Natural killer cell (primary cell): ENCODE measurements around the gene RBKS. TPM values are rescaled to one million over a fixed set of nuclear protein-coding genes. Genes with fewer than 3 reads are reported as not detected.
A peak's percentile ranks its signal among the peaks of the same experiment; 100 is the strongest.

Experiments
- ATAC-seq, 3 donors: fragments of 150-1000 bp in 2 of 3; fragments of 200-7000 bp in 1 of 3; cut with Tn5 transposase; 1 replicate in 1 of 3; 2 replicates in 2 of 3; pipeline ENCODE4 v1.10.0; 2021; ENCODE audit warnings: mild to moderate bottlenecking in 2 of 3, moderate library complexity in 2 of 3
- DNase-seq, 2 donors: peaks; one replicate each; pipeline versions ENCODE4 v3.0.0 to v3.0.0-alpha.2; 2013 to 2021; ENCODE audit warnings: mixed read lengths in 1 of 2
- H3K27ac ChIP-seq: one replicate; pipeline ENCODE4 v1.5.1; 2013; ENCODE audit warnings: mild to moderate bottlenecking, low read length
- H3K27me3 ChIP-seq: one replicate; pipeline ENCODE4 v1.6.1; 2013; ENCODE audit warnings: low read length; ENCODE audit not compliant: control insufficient read depth, insufficient read depth
- H3K36me3 ChIP-seq: one replicate; pipeline ENCODE4 v1.6.1; 2013; ENCODE audit warnings: low read length; ENCODE audit not compliant: control insufficient read depth, insufficient read depth
- H3K4me1 ChIP-seq: one replicate; pipeline ENCODE4 v1.6.1; 2013; ENCODE audit warnings: low read length; ENCODE audit not compliant: control insufficient read depth, insufficient read depth
- H3K4me3 ChIP-seq: one replicate; pipeline ENCODE4 v1.5.1; 2013; ENCODE audit warnings: low read length
- H3K9me3 ChIP-seq: one replicate; pipeline ENCODE4 v1.6.1; 2013; ENCODE audit warnings: low read length; ENCODE audit not compliant: control insufficient read depth, insufficient read depth
- H3K27ac Mint-ChIP-seq, 2 donors: one replicate each; pipeline ENCODE4 v1.8.0; 2022; ENCODE audit warnings: mild to moderate bottlenecking in 2 of 2, mixed read lengths in 2 of 2, moderate library complexity in 1 of 2
- H3K27me3 Mint-ChIP-seq, 2 donors: one replicate each; pipeline ENCODE4 v1.8.0; 2022; ENCODE audit warnings: low read depth in 2 of 2, mixed read lengths in 2 of 2
- H3K36me3 Mint-ChIP-seq: one replicate; pipeline ENCODE4 v1.8.0; 2022; ENCODE audit warnings: mixed read lengths
- H3K4me1 Mint-ChIP-seq, 2 donors: one replicate each; pipeline ENCODE4 v1.8.0; 2022; ENCODE audit warnings: mixed read lengths in 2 of 2
- H3K4me3 Mint-ChIP-seq: one replicate; pipeline ENCODE4 v1.8.0; 2022; ENCODE audit warnings: mild to moderate bottlenecking, moderate library complexity, mixed read lengths
- H3K9me3 Mint-ChIP-seq, 2 donors: one replicate each; pipeline ENCODE4 v1.8.0; 2022; ENCODE audit warnings: mixed read lengths in 2 of 2
- CTCF ChIP-seq: fragments of 200-600 bp; IDR thresholded peaks from one replicate; pipeline ENCODE4 v1.8.0; 2022; ENCODE audit warnings: antibody characterized with exemption
- WGBS: methylation state at CpG from one replicate; pipeline ENCODE4 v1.1.7; 2013; ENCODE audit warnings: missing lambda C conversion rate; ENCODE audit not compliant: insufficient coverage; 5-methylcytosine and 5-hydroxymethylcytosine counted together
- intact Hi-C: fragments of 100-400 bp; cut with micrococcal nuclease; formaldehyde crosslinking; loops from one replicate; pipeline ENCODE4 v1.14.2; 2022
- total RNA-seq, 4 donors: library from RNA; stranded (reverse); fragments of 120-200 nt in 1 of 4; gene quantifications; one replicate each; pipeline versions ENCODE4 v1.2.3 to v1.2.4, GENCODE V29; 2013 to 2022

The RBKS gene
- total RNA-seq, 3 donors from 2014 or later (not counting 1 experiment from before 2014, with no cell fraction given), result 11.5 to 20.9 (median 12.8) TPM

DNA sequence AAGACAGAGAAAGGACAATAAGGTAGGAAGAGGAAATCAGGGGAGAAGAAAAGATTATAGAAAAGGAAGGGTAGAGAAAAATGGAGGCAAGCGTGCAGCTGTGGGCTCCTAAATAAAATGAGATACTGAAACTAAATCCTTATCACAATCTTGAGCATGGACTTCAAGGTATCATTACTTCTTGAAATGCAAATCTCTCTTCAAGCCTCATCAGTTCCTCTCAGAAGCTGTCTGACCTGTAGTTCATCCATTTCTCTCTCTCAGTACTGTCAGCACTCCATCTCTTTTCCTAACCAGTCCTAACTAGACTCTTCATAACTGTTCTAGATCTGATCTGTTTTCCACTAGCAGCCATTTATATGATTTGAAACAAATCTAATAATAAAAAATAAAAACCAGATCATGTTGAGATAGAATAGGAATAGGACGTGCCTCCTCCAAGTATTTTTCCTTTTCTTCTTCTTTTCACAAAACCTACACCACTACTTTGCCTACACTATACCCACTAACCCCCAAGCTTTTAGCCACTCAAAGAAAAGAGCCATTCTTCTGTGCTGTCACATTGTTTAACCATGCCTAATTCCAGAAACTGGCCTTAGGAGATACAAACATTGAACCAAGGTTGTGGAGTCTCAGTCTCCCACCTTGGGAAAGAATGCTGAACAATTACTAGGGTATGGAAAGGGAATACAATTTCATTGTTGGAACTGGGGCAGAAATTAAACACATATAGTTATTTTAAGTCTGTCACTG is 21.4 kb upstream of the RBKS start:
- Histone ChIP-seq H3K27me3 (no peaks in the 10 kb centered on the region), H3K36me3 (peaks cover 2% of the 10 kb centered on the region), H3K4me3 (no peak overlapping the region), H3K27ac (no peak overlapping the region), H3K9me3 (no peaks in the 10 kb centered on the region), H3K4me1 (no peaks in the 10 kb centered on the region)
- Mint-ChIP-seq H3K9me3 (no peaks in the 10 kb centered on the region), H3K27ac (peak overlapping the region; percentile 6 to 31), H3K4me1 (peaks cover 11 to 12% of the 10 kb centered on the region in 2 donors), H3K36me3 (no peaks in the 10 kb centered on the region), H3K4me3 (no peak overlapping the region), H3K27me3 (no peaks in the 10 kb centered on the region)
- no peak for ATAC-seq
- 95% methylated on average over 2 of the region's 2 CpGs for WGBS
- intact Hi-C loops, result no loop called here
- DNase-seq, result no peak
- TF ChIP-seq CTCF, result no peak

DNA sequence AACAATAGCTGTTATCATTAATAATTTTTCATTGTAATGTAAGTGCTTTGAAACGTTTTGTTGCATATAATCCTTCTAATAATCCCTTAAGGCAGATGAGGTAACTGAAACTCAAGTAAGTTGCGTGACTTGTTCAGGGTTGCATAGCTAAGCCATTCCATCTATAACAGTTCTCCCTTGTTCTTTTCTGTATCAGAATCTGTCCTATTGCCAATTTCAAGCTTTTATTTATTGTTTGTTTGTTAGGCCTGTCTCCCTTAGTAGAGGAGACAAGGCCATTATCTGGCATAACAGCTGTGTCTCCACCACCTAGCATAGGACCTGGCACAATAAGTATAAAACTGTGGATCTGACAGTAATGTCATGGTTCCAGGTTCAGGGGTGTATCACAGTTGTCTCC is 19.7 kb upstream of the RBKS start:
- Mint-ChIP-seq H3K27me3 (no peaks in the 10 kb centered on the region), H3K9me3 (no peaks in the 10 kb centered on the region)
- DNase-seq, result no peak

GRCh38 chr2:27907547-27907946 is 17.4 kb upstream of the RBKS start:
- Histone ChIP-seq H3K4me1 (no peaks in the 10 kb centered on the region), H3K27me3 (no peaks in the 10 kb centered on the region), H3K36me3 (peaks cover 6% of the 10 kb centered on the region), H3K9me3 (no peaks in the 10 kb centered on the region), H3K4me3 (no peak overlapping the region), H3K27ac (no peak overlapping the region)
- intact Hi-C loops, result no loop called here
- ATAC-seq, result no peak
- no peak for DNase-seq
- Mint-ChIP-seq H3K4me3 (no peak overlapping the region), H3K4me1 (peaks cover 19 to 31% of the 10 kb centered on the region in 2 donors), H3K27me3 (no peaks in the 10 kb centered on the region), H3K27ac (no peak overlapping the region), H3K36me3 (no peaks in the 10 kb centered on the region), H3K9me3 (no peaks in the 10 kb centered on the region)
- no peak for TF ChIP-seq CTCF
- WGBS, result 96% methylated on average over 1 of the region's 3 CpGs

More for the DNA sequence above, 19.7 kb upstream of the RBKS start:
- 92% methylated on average over 2 of the region's 2 CpGs for WGBS
- Mint-ChIP-seq H3K36me3 (no peaks in the 10 kb centered on the region), H3K4me3 (no peak overlapping the region), H3K4me1 (peaks cover 16 to 23% of the 10 kb centered on the region in 2 donors), H3K27ac (no peak overlapping the region)
- Histone ChIP-seq H3K4me1 (no peaks in the 10 kb centered on the region), H3K4me3 (no peak overlapping the region), H3K27ac (no peak overlapping the region), H3K9me3 (no peaks in the 10 kb centered on the region), H3K27me3 (no peaks in the 10 kb centered on the region), H3K36me3 (peaks cover 2% of the 10 kb centered on the region)
- no peak for TF ChIP-seq CTCF
- intact Hi-C loops, result no loop called here
- ATAC-seq, result no peak

- no peaks in the 10 kb centered on the region for H3K36me3 Mint-ChIP-seq
- ATAC-seq, result no peak
These were observed 15.9 kb upstream of the RBKS start for GRCh38 chr2:27906074-27906473.

More at GRCh38 chr2:27906074-27906473, 15.9 kb upstream of the RBKS start:
- no peaks in the 10 kb centered on the region for H3K27me3 Mint-ChIP-seq
- Histone ChIP-seq H3K27me3 (no peaks in the 10 kb centered on the region), H3K36me3 (peaks cover 10% of the 10 kb centered on the region), H3K27ac (no peak overlapping the region), H3K4me1 (no peaks in the 10 kb centered on the region), H3K4me3 (no peak overlapping the region), H3K9me3 (no peaks in the 10 kb centered on the region)
- H3K27ac Mint-ChIP-seq, result peak overlapping the region in 1 of 2 donors; percentile 3
- 97% methylated on average over 1 of the region's 1 CpG for WGBS
- intact Hi-C loops, result no loop called here
- no peak for DNase-seq
- TF ChIP-seq CTCF, result no peak
- peaks cover 19 to 31% of the 10 kb centered on the region in 2 donors for H3K4me1 Mint-ChIP-seq
- no peaks in the 10 kb centered on the region for H3K9me3 Mint-ChIP-seq
- H3K4me3 Mint-ChIP-seq, result no peak overlapping the region
